ENCODE results near the gene TBPL2.
"Not testable (repeated sequence)": the region's sequence is repeated elsewhere in the genome, so short reads cannot be mapped to it uniquely, and the experiment has no call there.

The TBPL2 gene

GRCh38 chr14:55440385-55440784 lies at the start of gene TBPL2:
Gene TBPL2, minus strand, starts transcription at chr14:55440616. Its CDS starts 167 bp downstream, at chr14:55440449.
- H3K27me3 ChIP-seq (ENCODE audit: insufficient read depth, low read length): peaks cover 5% of the 10 kb centered on the region
- H3K36me3 ChIP-seq (ENCODE audit: insufficient read depth, low read length): no peaks in the 10 kb centered on the region
- H3K9me3 ChIP-seq (ENCODE audit: low read length): no peaks in the 10 kb centered on the region
- no peak within 1 kb of the TSS for H2AFZ ChIP-seq (ENCODE audit: low read depth, low read length)
- H3K4me1 ChIP-seq (ENCODE audit: insufficient read depth, low read length): no peaks in the 10 kb centered on the region
- H3K4me3 ChIP-seq (ENCODE audit: low read length): no peak within 1 kb of the TSS

- Histone ChIP-seq H3K4me1 (ENCODE audit: insufficient read depth, low read length) (peaks cover 5% of the 10 kb centered on the region), H3K9me3 (ENCODE audit: low read length) (no peaks in the 10 kb centered on the region), H2AFZ (ENCODE audit: low read depth, low read length) (no peak overlapping the region), H3K27me3 (ENCODE audit: insufficient read depth, low read length) (no peaks in the 10 kb centered on the region), H3K4me3 (ENCODE audit: low read length) (no peak overlapping the region), H3K36me3 (ENCODE audit: insufficient read depth, low read length) (no peaks in the 10 kb centered on the region)
These were observed 47.8 kb upstream of the TBPL2 start for GRCh38 chr14:55488204-55488603.

GRCh38 chr14:55482936-55483605 lies 42.7 kb upstream of the TBPL2 start:
- Histone ChIP-seq H3K27me3 (ENCODE audit: insufficient read depth, low read length) (no peaks in the 10 kb centered on the region), H3K36me3 (ENCODE audit: insufficient read depth, low read length) (no peaks in the 10 kb centered on the region), H3K9me3 (ENCODE audit: low read length) (no peaks in the 10 kb centered on the region), H3K4me1 (ENCODE audit: insufficient read depth, low read length) (peaks cover 11% of the 10 kb centered on the region), H2AFZ (ENCODE audit: low read depth, low read length) (peak overlapping the region; percentile 36), H3K4me3 (ENCODE audit: low read length) (no peak overlapping the region)

GRCh38 chr14:55481769-55482168 lies 41.4 kb upstream of the TBPL2 start:
- Histone ChIP-seq H3K4me1 (ENCODE audit: insufficient read depth, low read length) (peaks cover 11% of the 10 kb centered on the region), H3K9me3 (ENCODE audit: low read length) (no peaks in the 10 kb centered on the region), H2AFZ (ENCODE audit: low read depth, low read length) (no peak overlapping the region), H3K4me3 (ENCODE audit: low read length) (no peak overlapping the region), H3K36me3 (ENCODE audit: insufficient read depth, low read length) (no peaks in the 10 kb centered on the region), H3K27me3 (ENCODE audit: insufficient read depth, low read length) (no peaks in the 10 kb centered on the region)

- Histone ChIP-seq H3K27me3 (ENCODE audit: insufficient read depth, low read length) (no peaks in the 10 kb centered on the region), H2AFZ (ENCODE audit: low read depth, low read length) (no peak overlapping the region), H3K9me3 (ENCODE audit: low read length) (no peaks in the 10 kb centered on the region), H3K4me3 (ENCODE audit: low read length) (no peak overlapping the region), H3K4me1 (ENCODE audit: insufficient read depth, low read length) (peaks cover 3% of the 10 kb centered on the region), H3K36me3 (ENCODE audit: insufficient read depth, low read length) (no peaks in the 10 kb centered on the region)
These were observed 37.3 kb upstream of the TBPL2 start for GRCh38 chr14:55477680-55478079.

- H3K27me3 ChIP-seq (ENCODE audit: insufficient read depth, low read length); H3K9me3 ChIP-seq (ENCODE audit: low read length); H2AFZ ChIP-seq (ENCODE audit: low read depth, low read length); H3K4me3 ChIP-seq (ENCODE audit: low read length); H3K36me3 ChIP-seq (ENCODE audit: insufficient read depth, low read length); H3K4me1 ChIP-seq (ENCODE audit: insufficient read depth, low read length): not testable (repeated sequence)
These were observed 36.0 kb upstream of the TBPL2 start for GRCh38 chr14:55476448-55476847.

- Histone ChIP-seq H3K36me3 (ENCODE audit: insufficient read depth, low read length) (no peaks in the 10 kb centered on the region), H3K4me1 (ENCODE audit: insufficient read depth, low read length) (no peaks in the 10 kb centered on the region), H2AFZ (ENCODE audit: low read depth, low read length) (no peak overlapping the region), H3K27me3 (ENCODE audit: insufficient read depth, low read length) (no peaks in the 10 kb centered on the region), H3K4me3 (ENCODE audit: low read length) (no peak overlapping the region), H3K9me3 (ENCODE audit: low read length) (peaks cover under 1% of the 10 kb centered on the region)
These were observed 33.4 kb upstream of the TBPL2 start for GRCh38 chr14:55473786-55474185.

GRCh38 chr14:55470025-55470424 lies 29.6 kb upstream of the TBPL2 start:
- H3K36me3 ChIP-seq (ENCODE audit: insufficient read depth, low read length): no peaks in the 10 kb centered on the region
- H3K9me3 ChIP-seq (ENCODE audit: low read length): peaks cover 6% of the 10 kb centered on the region
- no peak overlapping the region for H3K4me3 ChIP-seq (ENCODE audit: low read length)
- H2AFZ ChIP-seq (ENCODE audit: low read depth, low read length): no peak overlapping the region
- no peaks in the 10 kb centered on the region for H3K4me1 ChIP-seq (ENCODE audit: insufficient read depth, low read length)
- no peaks in the 10 kb centered on the region for H3K27me3 ChIP-seq (ENCODE audit: insufficient read depth, low read length)

GRCh38 chr14:55467307-55467706 lies 26.9 kb upstream of the TBPL2 start:
- H3K9me3 ChIP-seq (ENCODE audit: low read length): peaks cover 6% of the 10 kb centered on the region
- H3K36me3 ChIP-seq (ENCODE audit: insufficient read depth, low read length): no peaks in the 10 kb centered on the region
- no peaks in the 10 kb centered on the region for H3K4me1 ChIP-seq (ENCODE audit: insufficient read depth, low read length)
- H3K4me3 ChIP-seq (ENCODE audit: low read length): no peak overlapping the region
- H2AFZ ChIP-seq (ENCODE audit: low read depth, low read length): no peak overlapping the region
- no peaks in the 10 kb centered on the region for H3K27me3 ChIP-seq (ENCODE audit: insufficient read depth, low read length)

- no peak overlapping the region for H3K4me3 ChIP-seq (ENCODE audit: low read length)
These were observed 18.5 kb upstream of the TBPL2 start for GRCh38 chr14:55458800-55459515.

GRCh38 chr14:55457496-55457895 lies 17.1 kb upstream of the TBPL2 start:
- H3K36me3 ChIP-seq (ENCODE audit: insufficient read depth, low read length): no peaks in the 10 kb centered on the region
- no peaks in the 10 kb centered on the region for H3K27me3 ChIP-seq (ENCODE audit: insufficient read depth, low read length)
- peaks cover 12% of the 10 kb centered on the region for H3K4me1 ChIP-seq (ENCODE audit: insufficient read depth, low read length)
- no peak overlapping the region for H3K4me3 ChIP-seq (ENCODE audit: low read length)
- no peak overlapping the region for H2AFZ ChIP-seq (ENCODE audit: low read depth, low read length)
- peaks cover 2% of the 10 kb centered on the region for H3K9me3 ChIP-seq (ENCODE audit: low read length)

More at GRCh38 chr14:55458800-55459515, 18.5 kb upstream of the TBPL2 start:
- H3K27me3 ChIP-seq (ENCODE audit: insufficient read depth, low read length): no peaks in the 10 kb centered on the region
- H2AFZ ChIP-seq (ENCODE audit: low read depth, low read length): no peak overlapping the region
- H3K4me1 ChIP-seq (ENCODE audit: insufficient read depth, low read length): peaks cover 10% of the 10 kb centered on the region
- peaks cover 2% of the 10 kb centered on the region for H3K9me3 ChIP-seq (ENCODE audit: low read length)
- no peaks in the 10 kb centered on the region for H3K36me3 ChIP-seq (ENCODE audit: insufficient read depth, low read length)

- peaks cover 12% of the 10 kb centered on the region for H3K4me1 ChIP-seq (ENCODE audit: insufficient read depth, low read length)
- H3K4me3 ChIP-seq (ENCODE audit: low read length); H3K9me3 ChIP-seq (ENCODE audit: low read length); H3K27me3 ChIP-seq (ENCODE audit: insufficient read depth, low read length); H2AFZ ChIP-seq (ENCODE audit: low read depth, low read length); H3K36me3 ChIP-seq (ENCODE audit: insufficient read depth, low read length): not testable (repeated sequence)
These were observed 16.0 kb upstream of the TBPL2 start for GRCh38 chr14:55456411-55456810.

GRCh38 chr14:55454264-55455002 lies 14.0 kb upstream of the TBPL2 start:
- Histone ChIP-seq H3K4me1 (ENCODE audit: insufficient read depth, low read length) (peaks cover 12% of the 10 kb centered on the region), H2AFZ (ENCODE audit: low read depth, low read length) (peak overlapping the region; percentile 85), H3K9me3 (ENCODE audit: low read length) (peaks cover 2% of the 10 kb centered on the region), H3K27me3 (ENCODE audit: insufficient read depth, low read length) (no peaks in the 10 kb centered on the region), H3K36me3 (ENCODE audit: insufficient read depth, low read length) (no peaks in the 10 kb centered on the region), H3K4me3 (ENCODE audit: low read length) (peak overlapping the region; percentile 18)
